Measurements from ENCODE around the gene PCDHGB7.
A peak's percentile ranks its signal among the peaks of the same experiment; 100 is the strongest.
"Not testable (repeated sequence)": the region's sequence is repeated elsewhere in the genome, so short reads cannot be mapped to it uniquely, and the experiment has no call there.

PCDHGB7 gene

GRCh38 chr5:141417494-141418172 lies at the start of gene PCDHGB7:
TSS of gene PCDHGB7 (plus strand) at chr5:141417677. CDS start at chr5:141417860, 183 bp downstream.
- DNase-seq, result peak; percentile 26

- no peak for DNase-seq
Observed at GRCh38 chr5:141369994-141370848, 47.3 kb upstream of the PCDHGB7 start, which contains the start of gene PCDHGB3. TSS of gene PCDHGB3 (plus strand) at chr5:141370242. CDS start at chr5:141370395, 153 bp downstream.

- no peak for DNase-seq
Observed at GRCh38 chr5:141371572-141372475, 45.7 kb upstream of the PCDHGB7 start.

- no peak for DNase-seq
Observed at GRCh38 chr5:141373673-141374317, 43.7 kb upstream of the PCDHGB7 start, which contains the start of gene PCDHGA6. TSS of gene PCDHGA6 (plus strand) at chr5:141373891. CDS start at chr5:141374084, 193 bp downstream.

GRCh38 chr5:141374627-141375026 lies 42.9 kb upstream of the PCDHGB7 start:
- DNase-seq, result no peak

GRCh38 chr5:141375444-141376155 lies 41.9 kb upstream of the PCDHGB7 start:
- DNase-seq, result not testable (repeated sequence)

- no peak for DNase-seq
Observed at GRCh38 chr5:141382469-141383294, 34.8 kb upstream of the PCDHGB7 start, which contains the start of gene PCDHGA7. TSS of gene PCDHGA7 (plus strand) at chr5:141382742. CDS start at chr5:141382900, 158 bp downstream.

GRCh38 chr5:141383345-141383744 lies 34.1 kb upstream of the PCDHGB7 start:
- no peak for DNase-seq

- DNase-seq, result no peak
Observed at GRCh38 chr5:141384471-141385267, 32.8 kb upstream of the PCDHGB7 start.

- DNase-seq, result not testable (repeated sequence)
Observed at GRCh38 chr5:141387557-141388311, 29.7 kb upstream of the PCDHGB7 start, which contains the start of gene PCDHGB4. TSS of gene PCDHGB4 (plus strand) at chr5:141387698. CDS start at chr5:141387885, 187 bp downstream.

- DNase-seq, result no peak
Observed at GRCh38 chr5:141388661-141389060, 28.8 kb upstream of the PCDHGB7 start.

- no peak for DNase-seq
Observed at GRCh38 chr5:141389153-141390042, 28.1 kb upstream of the PCDHGB7 start.

GRCh38 chr5:141392429-141393198 lies 24.9 kb upstream of the PCDHGB7 start, which contains the start of gene PCDHGA8:
TSS of gene PCDHGA8 (plus strand) at chr5:141392633. CDS start at chr5:141392814, 181 bp downstream.
- no peak for DNase-seq

- DNase-seq, result no peak
Observed at GRCh38 chr5:141393267-141393666, 24.2 kb upstream of the PCDHGB7 start.

GRCh38 chr5:141394401-141395187 lies 22.9 kb upstream of the PCDHGB7 start:
- not testable (repeated sequence) for DNase-seq

All from NCI-H2107 (cell line).